ENCODE data around the gene DCTD. TPM values are rescaled to one million over a fixed set of nuclear protein-coding genes. Genes with fewer than 3 reads are reported as not detected.

The DCTD gene
- total RNA-seq = 10 to 100 TPM in 4 of 5 donors, 1 to 10 TPM in 1; 3.5 to 90.6 (median 81.7) TPM
- 10 to 100 TPM; 50.7 to 62.6 (median 57.1) TPM for polyA plus RNA-seq
- long read RNA-seq, donor 1, partial matches to known transcripts = 0 of 4 reads
- long read RNA-seq, donor 1, other reads (novel, unspliced or antisense) = 0 of 4 reads
- long read RNA-seq, donor 2, transcript DCTD-201 (6 exons, 1,931 nt) = major isoform, 12 of 16 reads
- long read RNA-seq, donor 2, partial matches to known transcripts = 0 of 16 reads
- long read RNA-seq, donor 2, other reads (novel, unspliced or antisense) = 0 of 16 reads
- long read RNA-seq, donor 3, transcript DCTD-201 (6 exons, 1,931 nt) = major isoform, 8 of 11 reads
- long read RNA-seq, donor 3, partial matches to known transcripts = 0 of 11 reads
- long read RNA-seq, donor 3, other reads (novel, unspliced or antisense) = 0 of 11 reads
- long read RNA-seq, donor 4, partial matches to known transcripts = 0 of 2 reads
- long read RNA-seq, donor 4, other reads (novel, unspliced or antisense) = 0 of 2 reads
- long read RNA-seq, donor 5, transcript DCTD-202 (6 exons, 1,972 nt) = minor isoform, 5 of 22 reads
- long read RNA-seq, donor 5, transcript DCTD-201 (6 exons, 1,931 nt) = major isoform, 17 of 22 reads
- long read RNA-seq, donor 5, partial matches to known transcripts = 0 of 22 reads
- long read RNA-seq, donor 5, other reads (novel, unspliced or antisense) = 0 of 22 reads
- long read RNA-seq, donor 6, transcript DCTD-201 (6 exons, 1,931 nt) = major isoform, 36 of 52 reads
- long read RNA-seq, donor 6, transcript DCTD-202 (6 exons, 1,972 nt) = minor isoform, 13 of 52 reads
- long read RNA-seq, donor 6, partial matches to known transcripts = 0 of 52 reads
- long read RNA-seq, donor 6, other reads (novel, unspliced or antisense) = 0 of 52 reads
- long read RNA-seq, donor 7, transcript DCTD-202 (6 exons, 1,972 nt) = minor isoform, 9 of 25 reads
- long read RNA-seq, donor 7, transcript DCTD-201 (6 exons, 1,931 nt) = major isoform, 16 of 25 reads
- long read RNA-seq, donor 7, partial matches to known transcripts = 0 of 25 reads
- long read RNA-seq, donor 7, other reads (novel, unspliced or antisense) = 0 of 25 reads
- long read RNA-seq, donor 8, transcript DCTD-201 (6 exons, 1,931 nt) = major isoform, 10 of 13 reads
- long read RNA-seq, donor 8, partial matches to known transcripts = 0 of 13 reads
- long read RNA-seq, donor 8, other reads (novel, unspliced or antisense) = 0 of 13 reads
- long read RNA-seq, donor 9, transcript DCTD-201 (6 exons, 1,931 nt) = major isoform, 8 of 11 reads
- long read RNA-seq, donor 9, partial matches to known transcripts = 0 of 11 reads
- long read RNA-seq, donor 9, other reads (novel, unspliced or antisense) = 0 of 11 reads
- long read RNA-seq, donor 10, transcript DCTD-201 (6 exons, 1,931 nt) = major isoform, 9 of 11 reads
- long read RNA-seq, donor 10, partial matches to known transcripts = 0 of 11 reads
- long read RNA-seq, donor 10, other reads (novel, unspliced or antisense) = 0 of 11 reads

DNA sequence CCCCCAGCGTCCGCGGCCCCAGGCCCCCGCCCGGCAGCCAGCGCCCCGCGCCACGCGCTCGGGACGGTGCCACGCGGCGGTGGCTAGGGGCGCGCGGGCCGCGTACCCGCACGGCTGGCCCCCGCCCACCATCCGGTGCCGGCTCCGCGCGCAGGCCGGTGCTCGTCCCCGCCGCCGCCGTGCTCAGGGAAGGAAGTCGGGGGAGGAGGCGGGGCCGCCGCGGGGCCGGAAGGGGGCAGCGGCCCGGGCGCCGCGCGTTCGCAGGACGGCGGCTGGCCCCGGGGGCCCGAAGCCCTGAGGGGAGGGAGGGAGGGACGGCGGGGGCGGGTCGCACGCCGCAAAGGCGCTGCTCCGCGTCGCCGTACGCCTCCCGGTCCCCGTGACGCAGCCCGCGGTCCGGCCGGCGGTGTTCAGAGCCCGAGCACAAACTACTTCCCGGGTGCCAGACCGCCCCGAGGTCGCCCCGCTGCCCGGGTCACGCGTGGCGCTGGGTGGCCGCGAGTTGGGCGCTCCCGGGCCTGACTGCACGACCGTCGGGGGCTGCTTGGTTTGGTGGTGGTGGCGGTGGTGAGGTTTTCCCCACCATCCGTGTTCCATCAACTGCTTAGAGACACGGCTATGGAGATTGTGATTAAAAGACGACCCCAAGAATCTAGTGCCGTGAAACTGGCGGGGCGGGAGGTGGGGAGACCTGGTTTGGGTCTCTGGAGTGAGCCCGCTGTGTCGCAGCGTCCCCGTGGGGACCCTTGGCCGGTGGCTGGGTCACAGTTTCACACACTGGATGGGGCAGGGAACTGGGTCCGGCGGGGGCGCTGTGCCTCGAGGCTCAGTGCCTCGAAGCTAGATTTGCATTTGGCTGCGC is at the start of gene DCTD:
DCTD (minus strand) TSS at position 205 of the 862 bp plus-strand sequence. CDS start 1,818 bp downstream, outside the sequence.
- H3K36me3 ChIP-seq = peaks cover 17 to 30% (median 29%) of the 10 kb centered on the region in 4 donors
- H3K27ac ChIP-seq = peak within 1 kb of the TSS; percentile 94 to 99 (median 95)
- DNase-seq = peak; percentile 82 to 94
- TF ChIP-seq POLR2AphosphoS5 (IDR thresholded peaks at IDR 0.05) (peak in 2 of 3 donors; percentile 71 to 82), EP300 (IDR thresholded peaks at IDR 0.05) (no peak), POLR2A (IDR thresholded peaks at IDR 0.05) (peak in 1 of 4 donors; percentile 35)
- TF ChIP-seq, protein P1, sequence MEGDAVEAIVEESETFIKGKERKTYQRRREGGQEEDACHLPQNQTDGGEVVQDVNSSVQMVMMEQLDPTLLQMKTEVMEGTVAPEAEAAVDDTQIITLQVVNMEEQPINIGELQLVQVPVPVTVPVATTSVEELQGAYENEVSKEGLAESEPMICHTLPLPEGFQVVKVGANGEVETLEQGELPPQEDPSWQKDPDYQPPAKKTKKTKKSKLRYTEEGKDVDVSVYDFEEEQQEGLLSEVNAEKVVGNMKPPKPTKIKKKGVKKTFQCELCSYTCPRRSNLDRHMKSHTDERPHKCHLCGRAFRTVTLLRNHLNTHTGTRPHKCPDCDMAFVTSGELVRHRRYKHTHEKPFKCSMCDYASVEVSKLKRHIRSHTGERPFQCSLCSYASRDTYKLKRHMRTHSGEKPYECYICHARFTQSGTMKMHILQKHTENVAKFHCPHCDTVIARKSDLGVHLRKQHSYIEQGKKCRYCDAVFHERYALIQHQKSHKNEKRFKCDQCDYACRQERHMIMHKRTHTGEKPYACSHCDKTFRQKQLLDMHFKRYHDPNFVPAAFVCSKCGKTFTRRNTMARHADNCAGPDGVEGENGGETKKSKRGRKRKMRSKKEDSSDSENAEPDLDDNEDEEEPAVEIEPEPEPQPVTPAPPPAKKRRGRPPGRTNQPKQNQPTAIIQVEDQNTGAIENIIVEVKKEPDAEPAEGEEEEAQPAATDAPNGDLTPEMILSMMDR (IDR thresholded peaks at IDR 0.05) = peak in 3 of 7 experiments; percentile 6 to 34 (median 23)
- no peaks in the 10 kb centered on the region for H3K27me3 ChIP-seq
- peak within 1 kb of the TSS; percentile 56 to 81 (median 72) for H3K4me3 ChIP-seq
- H3K9me3 ChIP-seq = no peaks in the 10 kb centered on the region
- WGBS, 5 donors = 0 to 1% (median 1%) methylated on average over 21 to 106 of the region's 106 CpGs
- H3K4me1 ChIP-seq = peaks cover 6 to 39% (median 25%) of the 10 kb centered on the region in 4 donors
- intact Hi-C loops (cut with DNase I; ENCODE audit: low total_unique reads) = no loop called here

DNA sequence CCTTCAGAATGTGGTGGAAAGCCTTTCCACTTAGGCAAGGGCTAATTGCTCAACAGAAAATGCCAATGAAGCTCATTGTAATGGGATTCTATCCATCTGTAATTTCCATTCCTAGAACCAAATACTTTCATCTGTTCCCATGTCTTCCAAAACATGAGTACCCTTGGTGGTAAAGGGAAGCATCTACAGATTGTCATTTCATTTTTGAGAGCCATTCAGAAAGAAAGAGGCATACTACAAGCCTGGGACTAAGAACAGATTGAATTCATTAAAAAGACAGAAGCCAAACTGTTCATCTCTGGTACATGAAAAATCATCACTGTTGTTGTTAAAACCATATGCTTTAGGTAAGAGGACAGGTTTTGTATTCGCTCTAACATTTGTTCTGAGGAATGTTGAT is 43.6 kb upstream of the DCTD start:
- no peak for DNase-seq
- no peaks in the 10 kb centered on the region for H3K36me3 ChIP-seq
- no peak overlapping the region for H3K4me3 ChIP-seq
- no peak overlapping the region for H3K27ac ChIP-seq
- H3K4me1 ChIP-seq = no peaks in the 10 kb centered on the region
- WGBS, 5 donors = 87 to 95% (median 91%) methylated on average over 1 of the region's 1 CpG
- H3K9me3 ChIP-seq = peaks cover 0 to 11% (median 6%) of the 10 kb centered on the region in 4 donors
- intact Hi-C loops (cut with DNase I; ENCODE audit: low total_unique reads) = no loop called here
- no peaks in the 10 kb centered on the region for H3K27me3 ChIP-seq
- TF ChIP-seq EP300 (IDR thresholded peaks at IDR 0.05) (no peak), POLR2A (IDR thresholded peaks at IDR 0.05) (no peak), POLR2AphosphoS5 (IDR thresholded peaks at IDR 0.05) (no peak)
- TF ChIP-seq, protein P1 (IDR thresholded peaks at IDR 0.05) = no peak

DNA sequence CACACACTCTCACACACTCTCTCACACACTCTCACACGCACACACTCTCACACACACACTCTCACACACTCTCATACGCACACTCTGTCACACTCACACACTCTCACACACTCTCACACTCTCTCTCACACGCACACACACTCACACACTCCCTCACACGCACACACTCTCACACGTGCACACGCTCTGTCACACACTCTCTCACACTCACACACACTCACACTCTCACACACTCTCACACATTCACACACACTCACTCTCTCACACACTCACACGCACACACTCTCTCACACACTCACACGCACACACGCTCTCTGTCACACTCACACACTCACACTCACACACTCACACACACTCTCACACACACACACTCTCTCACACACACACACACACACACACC is 43.0 kb upstream of the DCTD start:
- intact Hi-C loops (cut with DNase I; ENCODE audit: low total_unique reads) = no loop called here
- Histone ChIP-seq H3K4me1 (no peaks in the 10 kb centered on the region), H3K9me3 (peaks cover 0 to 11% (median 6%) of the 10 kb centered on the region in 4 donors), H3K27me3 (no peaks in the 10 kb centered on the region), H3K36me3 (no peaks in the 10 kb centered on the region), H3K27ac (no peak overlapping the region), H3K4me3 (no peak overlapping the region)
- 90 to 93% (median 92%) methylated on average over 9 of the region's 9 CpGs for WGBS, 5 donors
- DNase-seq = no peak
- TF ChIP-seq EP300 (IDR thresholded peaks at IDR 0.05) (no peak), POLR2AphosphoS5 (IDR thresholded peaks at IDR 0.05) (no peak), POLR2A (IDR thresholded peaks at IDR 0.05) (no peak)
- TF ChIP-seq, protein P1 (IDR thresholded peaks at IDR 0.05) = no peak

Data from stomach (tissue), 19 donors.